GM19463 (cell line): ENCODE data around the gene DLK2.
"Not testable (repeated sequence)": the region's sequence is repeated elsewhere in the genome, so short reads cannot be mapped to it uniquely, and the experiment has no call there.

Experiments used
- ATAC-seq: cut with Tn5 transposase; IDR thresholded peaks from one replicate; pipeline ENCODE4 v1.9.1; 2021; ENCODE audit warnings: mild to moderate bottlenecking, moderate library complexity; ENCODE audit not compliant: unreplicated experiment

The DLK2 gene

GRCh38 chr6:43455531-43456428, at the start of gene DLK2:
Gene DLK2 (minus strand): TSS chr6:43455548. CDS start chr6:43454825, 723 bp downstream.
- no peak for ATAC-seq

DNA sequence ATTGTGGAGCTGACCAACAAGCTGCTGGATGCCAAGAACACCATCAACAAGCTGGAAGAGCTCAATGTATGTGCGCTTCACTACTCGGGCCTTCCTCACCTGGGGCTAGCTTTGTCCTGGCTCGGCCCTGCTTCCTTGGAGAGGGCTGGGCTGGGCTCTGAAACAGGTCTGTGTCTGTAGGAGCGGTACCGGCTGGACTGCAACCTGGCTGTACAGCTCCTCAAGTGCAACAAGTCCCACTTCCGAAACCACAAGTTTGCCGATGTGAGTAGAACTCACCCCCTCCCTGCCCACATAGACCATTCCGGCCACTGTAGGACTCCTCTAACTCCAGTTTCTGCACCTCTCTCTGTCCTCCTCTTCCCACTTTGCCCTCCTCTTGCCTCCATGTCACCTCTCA, 48.1 kb upstream of the DLK2 start:
- no peak for ATAC-seq

DNA sequence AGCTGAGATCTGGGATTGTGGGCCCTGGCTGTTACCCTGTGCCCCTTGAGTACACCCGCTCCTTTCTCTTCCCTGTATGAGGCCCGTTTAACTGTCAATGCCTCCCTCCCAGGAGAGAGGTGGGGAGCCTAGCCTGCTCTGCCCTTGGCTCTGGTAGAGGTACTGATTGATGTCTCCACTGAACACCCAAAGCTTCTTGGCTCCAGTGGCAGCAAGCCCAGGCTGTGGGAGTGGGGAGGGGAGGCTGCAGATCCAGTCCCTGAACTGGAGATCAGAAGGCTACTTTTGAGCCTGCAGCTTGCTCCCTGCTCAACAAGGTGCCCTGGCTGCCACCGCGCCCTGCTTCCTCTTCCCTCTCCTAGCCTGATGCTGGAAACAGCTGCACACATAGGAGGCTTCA, 47.3 kb upstream of the DLK2 start:
- no peak for ATAC-seq

DNA sequence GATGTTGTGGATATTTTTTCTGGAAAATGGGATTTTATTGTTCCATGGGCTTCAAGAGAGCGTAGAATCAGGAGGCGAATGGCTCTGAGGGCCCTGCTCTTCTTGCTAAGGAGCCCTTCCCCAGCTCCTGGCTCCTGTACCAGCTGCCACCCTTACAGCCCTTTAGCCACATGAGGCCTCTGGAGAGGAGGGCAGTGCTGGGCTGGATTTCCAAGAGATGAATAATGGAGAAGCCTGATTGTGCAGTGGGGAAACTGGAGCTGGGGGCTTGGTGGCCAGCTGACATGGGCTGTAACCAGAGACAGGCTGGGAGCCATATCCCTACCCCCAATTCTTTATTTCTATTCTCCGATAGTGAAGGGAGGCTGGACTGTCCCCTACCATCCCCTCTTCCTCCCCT, 45.6 kb upstream of the DLK2 start:
- no peak for ATAC-seq

DNA sequence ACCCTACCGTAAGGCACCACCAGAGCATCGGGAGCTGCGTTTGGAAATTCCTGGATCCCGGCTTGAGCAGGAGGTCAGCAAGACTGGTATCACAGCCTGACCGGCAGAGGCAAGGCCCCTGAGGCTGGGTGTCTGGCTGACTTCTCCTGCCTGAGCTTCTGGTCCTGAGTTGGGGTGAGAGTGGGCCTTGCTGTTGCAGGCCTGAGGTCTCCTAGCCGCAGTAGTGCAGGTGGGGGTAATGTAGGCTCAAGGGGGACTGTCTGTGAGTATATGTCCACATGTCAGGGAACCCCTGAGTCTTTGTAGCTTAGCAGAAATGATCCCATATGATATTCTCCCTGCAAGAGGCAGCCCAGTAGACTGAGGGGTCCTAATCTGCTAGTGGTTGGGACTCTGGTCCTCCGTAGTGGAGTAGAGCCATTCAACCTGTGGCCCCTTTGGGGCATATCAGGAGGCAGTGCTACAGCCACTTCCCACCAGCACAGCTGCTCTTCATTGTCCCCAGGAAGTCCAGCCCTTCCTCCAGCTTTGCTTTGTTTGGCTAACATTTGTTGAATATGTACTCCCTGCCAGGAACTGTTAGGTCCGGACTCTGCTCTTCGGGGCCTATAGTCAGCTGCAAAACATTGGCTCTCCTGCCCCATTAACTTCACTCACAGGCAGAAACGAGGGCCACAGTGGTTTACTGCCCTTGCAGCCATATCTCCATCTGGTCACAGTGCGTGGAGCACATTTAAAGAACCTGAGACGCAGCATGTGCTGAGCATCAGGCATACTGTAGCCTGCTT, 43.9 kb upstream of the DLK2 start:
- no peak for ATAC-seq

- ATAC-seq, result not testable (repeated sequence)
These were observed 42.9 kb upstream of the DLK2 start for GRCh38 chr6:43498291-43498690.

DNA sequence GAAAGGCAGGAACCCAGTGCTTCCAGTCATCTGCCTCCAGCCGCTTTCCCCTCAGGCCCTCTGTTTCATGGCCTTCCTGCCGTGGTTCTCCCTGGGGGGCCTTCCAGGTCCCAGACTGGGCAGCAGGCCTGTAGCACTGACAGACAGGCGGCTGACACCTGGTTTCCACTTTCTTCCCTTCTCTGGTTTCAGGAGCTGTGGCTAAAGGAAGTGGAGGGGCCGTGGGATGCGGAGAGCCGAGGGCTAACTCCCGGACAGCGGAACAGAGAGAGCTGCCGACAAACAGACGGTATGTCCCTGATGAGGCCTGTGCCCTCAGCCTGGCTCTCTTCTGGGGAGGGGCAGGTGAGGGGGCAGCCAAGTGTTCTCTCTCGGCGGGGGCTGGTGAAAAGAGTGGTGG, 42.3 kb upstream of the DLK2 start:
- ATAC-seq, result no peak

DNA sequence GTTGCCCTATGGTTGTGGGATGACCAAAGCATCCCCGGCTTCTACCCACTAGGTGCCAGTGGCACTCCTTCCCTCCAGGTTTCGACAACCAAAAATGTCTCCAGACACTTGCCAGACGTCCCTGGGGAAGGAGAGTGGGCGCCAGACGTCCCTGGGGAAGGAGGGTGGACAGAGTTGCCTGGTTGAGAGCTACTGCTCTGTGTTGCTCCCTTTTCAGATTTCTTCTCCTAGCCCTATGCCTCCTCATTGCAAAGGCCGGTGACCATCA, 41.7 kb upstream of the DLK2 start:
- no peak for ATAC-seq

DNA sequence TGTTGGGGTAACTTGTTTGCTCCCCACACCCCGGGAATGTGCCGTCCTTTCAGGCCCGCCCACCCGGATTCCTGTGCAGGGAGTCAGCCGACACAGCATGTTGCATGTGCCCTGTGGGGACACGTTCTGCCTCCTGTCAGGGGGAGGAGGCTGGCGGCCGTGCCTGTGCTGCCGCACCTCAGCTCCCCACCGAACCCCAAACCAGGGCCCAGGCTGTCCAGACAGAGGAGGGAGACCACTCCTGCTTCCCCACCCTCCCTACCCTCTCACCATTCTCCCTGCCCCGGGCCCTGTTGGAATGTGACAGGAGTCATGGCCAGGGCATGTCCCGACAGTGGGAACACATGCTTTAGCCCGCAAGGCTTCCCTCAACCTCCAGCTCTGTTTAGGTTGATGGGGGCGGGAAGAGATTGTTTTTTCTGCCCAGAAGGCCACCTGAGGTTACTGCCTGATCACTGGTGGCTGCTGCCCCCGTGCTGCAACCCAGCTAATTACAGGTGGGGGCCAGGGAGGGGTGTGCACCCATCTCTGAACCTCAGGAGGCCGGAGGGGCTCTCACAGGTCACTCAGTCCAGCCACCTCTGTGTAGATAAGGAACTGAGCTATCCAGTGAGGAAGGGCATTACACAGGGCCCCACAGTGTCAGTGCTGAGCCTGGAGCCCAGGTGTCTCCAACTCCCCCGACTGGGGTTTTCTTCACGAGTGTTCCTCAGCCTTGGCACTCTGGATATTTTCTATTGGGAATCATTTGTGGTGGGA, 41.2 kb upstream of the DLK2 start:
- ATAC-seq, result no peak

DNA sequence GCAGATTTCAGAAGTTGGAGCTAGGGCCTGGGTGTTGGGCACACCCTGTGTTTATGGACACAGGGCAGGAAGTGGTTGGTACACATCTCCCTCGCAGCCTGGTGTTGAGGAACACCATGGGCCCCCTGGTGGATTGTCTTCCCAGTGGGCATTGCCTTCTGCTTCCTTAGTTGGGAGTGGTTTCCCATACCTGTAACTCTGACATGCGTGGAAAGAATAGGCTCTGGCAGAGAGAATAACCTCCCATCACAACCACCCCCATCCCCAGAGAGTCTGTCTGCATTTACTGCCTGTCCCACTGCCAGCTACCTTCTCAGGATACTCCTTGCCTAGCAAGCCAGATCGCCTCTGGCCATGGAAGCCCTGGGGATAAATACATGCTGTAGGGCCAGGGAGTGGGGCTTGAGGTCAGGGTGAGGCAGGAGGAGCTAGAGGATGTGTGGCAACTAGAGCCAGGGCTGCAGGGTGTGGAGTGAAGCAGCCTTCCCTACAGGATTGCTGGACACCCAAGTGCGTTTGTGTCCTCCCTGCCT, 40.1 kb upstream of the DLK2 start:
- ATAC-seq, result no peak

DNA sequence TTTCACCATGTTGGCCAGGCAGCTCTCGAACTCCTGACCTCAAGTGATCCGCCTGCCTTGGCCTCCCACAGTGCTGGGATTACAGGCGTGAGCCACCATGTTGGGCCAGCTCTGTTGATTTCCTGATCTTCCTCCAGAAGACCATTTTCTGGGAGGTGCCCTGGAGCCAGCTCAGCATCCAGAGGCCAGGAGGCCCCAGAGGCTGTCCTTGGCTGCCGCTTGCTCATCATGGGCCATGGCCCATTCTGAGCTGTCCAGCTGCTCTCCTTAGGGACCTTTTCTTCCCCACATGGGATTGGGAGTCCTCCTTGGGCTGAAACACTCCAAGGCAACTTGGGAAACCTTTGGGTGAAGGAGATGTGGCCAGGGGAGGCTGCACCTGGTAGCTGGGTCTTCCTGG, 39.4 kb upstream of the DLK2 start:
- ATAC-seq, result no peak

- no peak for ATAC-seq
These were observed 39.0 kb upstream of the DLK2 start for GRCh38 chr6:43494321-43494720.

GRCh38 chr6:43493833-43494232, 38.5 kb upstream of the DLK2 start:
- ATAC-seq, result no peak

DNA sequence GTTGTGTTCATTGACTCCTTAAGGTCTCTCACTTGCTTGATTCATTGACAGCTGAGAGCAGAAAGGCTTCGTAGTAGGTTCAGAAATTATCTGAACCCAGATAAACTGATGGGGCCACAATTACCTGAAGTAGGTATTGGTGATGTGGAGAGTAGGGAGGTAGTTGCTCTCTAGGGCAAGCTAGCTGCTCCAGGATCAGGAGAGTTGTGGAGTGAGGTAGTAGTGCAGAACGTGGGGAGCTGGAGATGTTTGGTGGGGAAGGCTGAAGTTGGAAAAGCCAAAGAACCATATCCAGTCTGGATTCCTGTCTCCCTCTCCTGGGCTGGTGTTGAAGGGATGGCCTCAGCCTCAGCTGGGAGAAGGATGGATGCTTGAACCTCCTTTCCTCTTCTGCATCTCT, 37.9 kb upstream of the DLK2 start:
- ATAC-seq, result no peak

- no peak for ATAC-seq
These were observed 37.3 kb upstream of the DLK2 start for GRCh38 chr6:43492673-43493072.

GRCh38 chr6:43491750-43492661, 36.7 kb upstream of the DLK2 start:
- ATAC-seq, result no peak

DNA sequence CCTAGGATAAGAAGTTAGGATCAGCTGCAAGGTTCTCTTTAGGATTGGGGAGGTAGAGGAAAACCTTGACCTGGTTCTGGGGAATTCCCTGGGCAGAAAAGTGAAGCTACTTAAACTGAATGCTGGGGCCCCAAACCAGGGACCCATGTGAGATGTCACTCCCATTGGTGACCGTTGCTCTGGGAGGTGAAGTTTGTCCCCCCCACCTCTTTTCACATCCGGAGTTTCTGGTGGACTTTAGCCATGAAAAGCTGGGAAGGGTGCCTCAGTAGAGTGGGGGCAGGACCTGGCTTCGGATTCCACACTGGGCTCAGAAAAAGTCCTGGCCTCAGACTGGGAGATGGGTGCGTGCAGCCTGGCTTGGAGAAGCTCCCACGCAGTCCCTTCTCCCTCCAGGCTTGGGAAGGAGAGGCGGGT, 35.2 kb upstream of the DLK2 start:
- ATAC-seq, result no peak

DNA sequence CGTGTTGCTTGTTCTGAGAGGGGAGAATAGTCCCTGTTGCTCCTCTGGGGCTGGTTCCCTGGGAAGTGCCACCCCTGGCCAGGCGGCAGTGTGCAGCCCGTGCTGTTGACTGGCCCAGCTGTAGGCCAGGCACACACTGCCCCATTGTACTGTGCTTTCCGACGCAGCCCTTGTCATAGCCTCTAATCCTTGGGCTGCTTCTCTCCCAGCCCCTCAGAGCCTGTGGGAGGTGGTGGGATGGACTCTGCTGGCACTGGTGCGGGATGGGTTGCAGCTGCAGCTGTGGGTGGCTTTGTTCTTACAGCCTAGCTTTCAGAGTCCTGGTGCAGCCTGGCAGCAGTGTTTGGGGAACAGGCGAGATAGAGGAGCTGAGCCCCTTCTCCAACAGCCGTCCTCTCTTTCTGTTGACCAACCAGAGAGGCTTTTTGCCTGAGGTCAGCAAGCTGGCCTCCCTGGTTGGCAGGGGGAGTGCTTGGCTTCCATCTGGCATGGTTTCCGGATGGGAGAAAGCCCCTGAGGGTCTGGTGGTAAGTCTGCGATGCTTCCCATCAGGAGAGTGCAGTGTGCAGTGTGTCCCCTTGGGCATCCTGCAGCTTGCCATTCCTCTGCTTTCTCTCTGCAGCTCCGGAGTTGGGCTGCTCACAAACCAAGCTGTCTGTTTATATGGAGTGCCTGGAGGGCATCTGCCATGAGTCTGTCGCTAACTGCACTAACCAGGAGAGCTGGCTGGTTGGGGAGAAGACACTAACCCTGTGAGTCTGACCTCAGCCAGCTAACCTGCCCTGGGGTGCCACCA, 34.1 kb upstream of the DLK2 start:
- ATAC-seq, result no peak

- ATAC-seq, result no peak
These were observed 33.4 kb upstream of the DLK2 start for GRCh38 chr6:43488667-43489276.
